ENCODE data around the gene LIPH. TPM values are rescaled to one million over a fixed set of nuclear protein-coding genes. Genes with fewer than 3 reads are reported as not detected.

LIPH gene
- polyA plus RNA-seq (2013, experiment 1 of 2), result not detected
- polyA plus RNA-seq (2013, experiment 2 of 2), result 0.03 TPM

DNA sequence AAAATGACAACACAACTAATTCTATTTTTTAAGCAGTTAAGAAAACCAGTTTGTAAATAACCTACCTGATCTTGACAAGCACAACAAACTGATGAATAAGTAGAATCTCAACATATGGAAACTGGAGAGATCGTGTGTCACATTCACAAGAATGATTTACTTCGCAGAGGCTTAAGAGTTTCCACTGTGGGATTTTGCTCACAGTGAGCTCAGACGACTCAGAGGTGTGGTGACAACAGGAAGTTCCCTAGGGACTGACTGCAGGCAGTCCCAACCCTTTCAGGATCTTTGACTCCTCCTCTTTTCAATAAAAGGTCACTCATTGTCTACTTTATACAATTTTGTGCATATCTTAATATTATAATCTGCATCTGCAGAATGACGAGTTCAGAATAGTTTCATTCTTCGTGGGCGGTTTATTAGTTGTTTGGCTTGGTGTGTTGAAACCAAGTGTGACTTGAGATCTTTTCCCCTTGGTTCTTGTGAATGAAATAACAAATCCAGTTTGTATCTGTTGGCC is at the start of gene LIPH:
Gene LIPH, minus strand, starts transcription at position 231 of the 520 bp plus-strand sequence. Its CDS starts 117 bp downstream, at position 114.
- no peaks in the 10 kb centered on the region for H3K9me3 ChIP-seq (replicated peaks in 1 of 2; ENCODE audit: control insufficient read depth in 2 of 2, insufficient read depth in 1 of 2, low read depth in 1 of 2, low read length in 2 of 2)
- H2BK5ac ChIP-seq (ENCODE audit: low read length), result no peak within 1 kb of the TSS
- H3K23ac ChIP-seq (ENCODE audit: low read depth, low read length, poor library complexity), result no peak within 1 kb of the TSS
- H3K14ac ChIP-seq (ENCODE audit: low read length), result no peak within 1 kb of the TSS
- H2AFZ ChIP-seq (ENCODE audit: low read length), result peak within 1 kb of the TSS; percentile 54
- H2BK12ac ChIP-seq (ENCODE audit: low read length), result no peak within 1 kb of the TSS
- H3K4me3 ChIP-seq (ENCODE audit: low read length in 2 of 2), result no peak within 1 kb of the TSS
- H4K8ac ChIP-seq (ENCODE audit: low read depth, low read length), result no peak within 1 kb of the TSS
- no peak within 1 kb of the TSS for H4K91ac ChIP-seq (ENCODE audit: low read depth, low read length, poor library complexity)
- no CpG with 5 or more reads among the region's 6 CpGs for WGBS, 2 donors (ENCODE audit: extremely low coverage in 2 of 2, insufficient read length in 2 of 2, insufficient replicate concordance in 1 of 2)
- H3K36me3 ChIP-seq (replicated peaks in 1 of 2; ENCODE audit: control insufficient read depth in 2 of 2, insufficient read depth in 2 of 2, low read length in 2 of 2), result no peaks in the 10 kb centered on the region
- no peak within 1 kb of the TSS for H2BK120ac ChIP-seq (ENCODE audit: low read depth, low read length)
- H3K27me3 ChIP-seq (ENCODE audit: control insufficient read depth in 3 of 3, insufficient read depth in 3 of 3, low read depth in 1 of 3, low read length in 3 of 3), result peaks cover 0 to 5% (median 0%) of the 10 kb centered on the region in 3 experiments
- H3K4me2 ChIP-seq (ENCODE audit: insufficient read depth, low read length, poor library complexity, severe bottlenecking), result no peak within 1 kb of the TSS
- no peak within 1 kb of the TSS for H3K18ac ChIP-seq (ENCODE audit: low read length)
- peaks cover 0 to 1% of the 10 kb centered on the region in 2 donors for H3K4me1 ChIP-seq (ENCODE audit: control insufficient read depth in 2 of 2, insufficient read depth in 1 of 2, low read depth in 1 of 2, low read length in 2 of 2)
- H3K4ac ChIP-seq (ENCODE audit: low read length), result no peak within 1 kb of the TSS
- H2BK15ac ChIP-seq (ENCODE audit: low read length), result no peak within 1 kb of the TSS
- no peak for DNase-seq (ENCODE audit: low spot score)
- H3K27ac ChIP-seq (replicated peaks; ENCODE audit: low read length), result no peak within 1 kb of the TSS
- no peak within 1 kb of the TSS for H3K9ac ChIP-seq (ENCODE audit: low read depth, low read length, poor library complexity)
- H2AK5ac ChIP-seq (ENCODE audit: low read depth, low read length), result no peak within 1 kb of the TSS
- no peaks in the 10 kb centered on the region for H3K79me1 ChIP-seq (ENCODE audit: low read depth, low read length)

DNA sequence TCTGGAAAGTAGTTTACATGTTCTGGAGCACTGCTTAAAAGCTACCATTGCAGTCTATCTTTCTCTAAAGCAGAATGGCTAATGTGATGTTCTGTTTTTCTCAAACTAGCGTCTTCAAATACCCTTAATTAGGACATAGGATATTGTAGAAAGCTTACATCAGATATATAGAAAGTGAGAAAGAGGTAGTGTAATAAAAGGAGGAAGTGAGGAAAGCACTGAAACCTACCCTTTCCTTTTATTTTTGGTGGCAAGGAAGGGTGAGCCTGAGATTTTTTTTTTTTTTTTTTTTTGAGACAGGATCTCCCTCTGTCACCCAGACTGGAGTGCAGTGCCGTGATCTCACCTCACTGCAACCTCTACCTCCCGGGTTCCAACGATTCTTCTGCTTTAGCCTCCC is 43.1 kb upstream of the LIPH start:
- Histone ChIP-seq H2AK5ac (ENCODE audit: low read depth, low read length) (no peak overlapping the region), H3K4ac (ENCODE audit: low read length) (no peak overlapping the region), H2BK12ac (ENCODE audit: low read length) (no peak overlapping the region), H2BK5ac (ENCODE audit: low read length) (no peak overlapping the region), H3K9ac (ENCODE audit: low read depth, low read length, poor library complexity) (no peak overlapping the region), H2BK120ac (ENCODE audit: low read depth, low read length) (no peak overlapping the region), H2AFZ (ENCODE audit: low read length) (no peak overlapping the region), H4K8ac (ENCODE audit: low read depth, low read length) (no peak overlapping the region), H3K9me3 (replicated peaks in 1 of 2; ENCODE audit: control insufficient read depth in 2 of 2, insufficient read depth in 1 of 2, low read depth in 1 of 2, low read length in 2 of 2) (no peaks in the 10 kb centered on the region), H3K79me1 (ENCODE audit: low read depth, low read length) (peaks cover 1% of the 10 kb centered on the region), H4K91ac (ENCODE audit: low read depth, low read length, poor library complexity) (no peak overlapping the region), H2BK15ac (ENCODE audit: low read length) (no peak overlapping the region), H3K4me2 (ENCODE audit: insufficient read depth, low read length, poor library complexity, severe bottlenecking) (no peak overlapping the region), H3K14ac (ENCODE audit: low read length) (no peak overlapping the region), H3K27ac (replicated peaks; ENCODE audit: low read length) (no peak overlapping the region), H3K23ac (ENCODE audit: low read depth, low read length, poor library complexity) (no peak overlapping the region), H3K18ac (ENCODE audit: low read length) (no peak overlapping the region), H3K4me1 (ENCODE audit: control insufficient read depth in 2 of 2, insufficient read depth in 1 of 2, low read depth in 1 of 2, low read length in 2 of 2) (no peaks in the 10 kb centered on the region), H3K27me3 (ENCODE audit: control insufficient read depth in 3 of 3, insufficient read depth in 3 of 3, low read depth in 1 of 3, low read length in 3 of 3) (no peaks in the 10 kb centered on the region), H3K36me3 (replicated peaks in 1 of 2; ENCODE audit: control insufficient read depth in 2 of 2, insufficient read depth in 2 of 2, low read length in 2 of 2) (peaks cover 2 to 33% of the 10 kb centered on the region in 2 donors), H3K4me3 (ENCODE audit: low read length in 2 of 2) (no peak overlapping the region)
- WGBS, 2 donors (ENCODE audit: extremely low coverage in 2 of 2, insufficient read length in 2 of 2, insufficient replicate concordance in 1 of 2), result no CpG with 5 or more reads among the region's 4 CpGs
- no peak for DNase-seq (ENCODE audit: low spot score)

DNA sequence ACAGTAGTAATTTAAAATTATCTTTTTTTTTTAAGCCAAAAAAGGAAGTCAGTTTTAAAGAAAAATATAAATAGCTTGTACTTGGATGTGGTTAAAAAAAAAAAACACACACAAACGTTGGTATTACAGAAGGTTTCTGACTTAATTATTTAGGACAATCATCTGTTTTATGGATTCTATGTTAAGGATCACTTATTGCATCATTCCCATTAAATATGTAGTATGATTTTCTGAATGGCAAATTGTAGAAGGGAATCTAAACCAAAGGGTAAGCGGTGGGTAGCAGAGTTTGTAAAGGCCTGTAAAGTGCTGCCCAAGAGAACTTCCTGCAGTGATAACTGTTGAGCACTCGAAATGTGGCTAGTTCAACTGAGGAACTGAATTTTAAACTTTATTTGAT is 41.7 kb upstream of the LIPH start:
- no peak overlapping the region for H2BK15ac ChIP-seq (ENCODE audit: low read length)
- no CpG with 5 or more reads among the region's 3 CpGs for WGBS, 2 donors (ENCODE audit: extremely low coverage in 2 of 2, insufficient read length in 2 of 2, insufficient replicate concordance in 1 of 2)
- H2BK12ac ChIP-seq (ENCODE audit: low read length), result no peak overlapping the region

DNA sequence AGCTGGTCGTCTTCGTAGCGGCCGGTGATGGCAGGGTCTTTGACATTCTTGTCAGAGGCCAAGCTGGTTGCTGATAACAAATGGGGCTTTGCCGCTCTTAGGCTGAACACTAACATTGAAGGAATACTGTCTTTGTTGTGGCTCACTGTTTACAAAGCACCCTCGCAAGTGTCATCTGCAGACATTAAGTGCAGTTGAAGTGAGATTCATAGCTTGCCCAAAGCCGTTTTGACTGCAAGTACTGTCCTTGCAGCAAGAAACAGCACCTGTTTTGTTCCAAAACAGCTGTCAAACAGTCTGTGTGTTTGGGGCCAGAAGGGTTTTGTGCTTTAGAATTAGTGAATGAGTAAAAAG is 34.3 kb upstream of the LIPH start:
- peaks cover 0 to 4% (median 0%) of the 10 kb centered on the region in 3 experiments for H3K27me3 ChIP-seq (ENCODE audit: control insufficient read depth in 3 of 3, insufficient read depth in 3 of 3, low read depth in 1 of 3, low read length in 3 of 3)
- peaks cover 0 to 4% of the 10 kb centered on the region in 2 donors for H3K36me3 ChIP-seq (replicated peaks in 1 of 2; ENCODE audit: control insufficient read depth in 2 of 2, insufficient read depth in 2 of 2, low read length in 2 of 2)
- WGBS, 2 donors (ENCODE audit: extremely low coverage in 2 of 2, insufficient read length in 2 of 2, insufficient replicate concordance in 1 of 2), result no CpG with 5 or more reads among the region's 7 CpGs

More for the DNA sequence above, 41.7 kb upstream of the LIPH start:
- Histone ChIP-seq H3K36me3 (replicated peaks in 1 of 2; ENCODE audit: control insufficient read depth in 2 of 2, insufficient read depth in 2 of 2, low read length in 2 of 2) (peaks cover 2 to 25% of the 10 kb centered on the region in 2 donors), H3K27me3 (ENCODE audit: control insufficient read depth in 3 of 3, insufficient read depth in 3 of 3, low read depth in 1 of 3, low read length in 3 of 3) (no peaks in the 10 kb centered on the region), H3K4me3 (ENCODE audit: low read length in 2 of 2) (no peak overlapping the region), H3K4me1 (ENCODE audit: control insufficient read depth in 2 of 2, insufficient read depth in 1 of 2, low read depth in 1 of 2, low read length in 2 of 2) (no peaks in the 10 kb centered on the region), H4K91ac (ENCODE audit: low read depth, low read length, poor library complexity) (no peak overlapping the region), H3K79me1 (ENCODE audit: low read depth, low read length) (peaks cover 1% of the 10 kb centered on the region), H3K18ac (ENCODE audit: low read length) (no peak overlapping the region), H3K23ac (ENCODE audit: low read depth, low read length, poor library complexity) (no peak overlapping the region), H3K14ac (ENCODE audit: low read length) (no peak overlapping the region), H4K8ac (ENCODE audit: low read depth, low read length) (no peak overlapping the region), H2AFZ (ENCODE audit: low read length) (no peak overlapping the region), H3K9ac (ENCODE audit: low read depth, low read length, poor library complexity) (no peak overlapping the region), H3K4ac (ENCODE audit: low read length) (no peak overlapping the region), H2BK5ac (ENCODE audit: low read length) (no peak overlapping the region), H2AK5ac (ENCODE audit: low read depth, low read length) (no peak overlapping the region), H2BK120ac (ENCODE audit: low read depth, low read length) (no peak overlapping the region), H3K27ac (replicated peaks; ENCODE audit: low read length) (no peak overlapping the region), H3K4me2 (ENCODE audit: insufficient read depth, low read length, poor library complexity, severe bottlenecking) (no peak overlapping the region), H3K9me3 (replicated peaks in 1 of 2; ENCODE audit: control insufficient read depth in 2 of 2, insufficient read depth in 1 of 2, low read depth in 1 of 2, low read length in 2 of 2) (no peaks in the 10 kb centered on the region)
- no peak for DNase-seq (ENCODE audit: low spot score)

More for the DNA sequence above, 34.3 kb upstream of the LIPH start:
- no peak overlapping the region for H3K4ac ChIP-seq (ENCODE audit: low read length)
- H3K4me3 ChIP-seq (ENCODE audit: low read length in 2 of 2), result peak overlapping the region; percentile 82 to 96
- H3K4me2 ChIP-seq (ENCODE audit: insufficient read depth, low read length, poor library complexity, severe bottlenecking), result peak overlapping the region; percentile 81
- no peak overlapping the region for H2BK120ac ChIP-seq (ENCODE audit: low read depth, low read length)
- no peak overlapping the region for H3K14ac ChIP-seq (ENCODE audit: low read length)
- no peak for DNase-seq (ENCODE audit: low spot score)
- H3K79me1 ChIP-seq (ENCODE audit: low read depth, low read length), result peaks cover 4% of the 10 kb centered on the region
- no peak overlapping the region for H4K91ac ChIP-seq (ENCODE audit: low read depth, low read length, poor library complexity)
- H2BK15ac ChIP-seq (ENCODE audit: low read length), result no peak overlapping the region
- H3K4me1 ChIP-seq (ENCODE audit: control insufficient read depth in 2 of 2, insufficient read depth in 1 of 2, low read depth in 1 of 2, low read length in 2 of 2), result peaks cover 3 to 9% of the 10 kb centered on the region in 2 donors
- no peak overlapping the region for H2BK5ac ChIP-seq (ENCODE audit: low read length)
- H3K9me3 ChIP-seq (replicated peaks in 1 of 2; ENCODE audit: control insufficient read depth in 2 of 2, insufficient read depth in 1 of 2, low read depth in 1 of 2, low read length in 2 of 2), result no peaks in the 10 kb centered on the region
- no peak overlapping the region for H2AK5ac ChIP-seq (ENCODE audit: low read depth, low read length)
- peak overlapping the region; percentile 80 for H3K9ac ChIP-seq (ENCODE audit: low read depth, low read length, poor library complexity)
- H2AFZ ChIP-seq (ENCODE audit: low read length), result peak overlapping the region; percentile 95
- no peak overlapping the region for H3K18ac ChIP-seq (ENCODE audit: low read length)
- H3K23ac ChIP-seq (ENCODE audit: low read depth, low read length, poor library complexity), result no peak overlapping the region
- no peak overlapping the region for H2BK12ac ChIP-seq (ENCODE audit: low read length)
- no peak overlapping the region for H4K8ac ChIP-seq (ENCODE audit: low read depth, low read length)
- peak overlapping the region; percentile 56 for H3K27ac ChIP-seq (replicated peaks; ENCODE audit: low read length)

Data from neuronal stem cell (in vitro differentiated cells).